Thyroid gland (tissue), 4 donors: ENCODE data around the gene SMCO3.

ENCODE experiments used
- CTCF ChIP-seq, 6 experiments: fragments of 200-600 bp in 3 of 6; fragments of 450-650 bp in 3 of 6; sonication (generic) in 3 of 6; IDR thresholded peaks; one replicate each; pipeline ENCODE4 v1.5.1; 2016 to 2019; ENCODE audit warnings: antibody characterized with exemption in 6 of 6, mild to moderate bottlenecking in 2 of 6, inconsistent platforms in 1 of 6, moderate library complexity in 1 of 6
- POLR2A ChIP-seq, 2 donors: fragments of 450-650 bp; IDR thresholded peaks; one replicate each; pipeline ENCODE4 v1.6.1; 2017; ENCODE audit warnings: antibody characterized with exemption in 2 of 2, mild to moderate bottlenecking in 2 of 2, moderate library complexity in 1 of 2

- TF ChIP-seq POLR2A (IDR thresholded peaks at IDR 0.05) (no peak), CTCF (IDR thresholded peaks at IDR 0.05) (no peak)
Observed at GRCh38 chr12:14775636-14775980, 38.4 kb downstream of the SMCO3 start.
